Dedifferentiated amniotic fluid mesenchymal stem cell (primary cell): ENCODE data around the gene DAPP1.
A peak's percentile ranks its signal among the peaks of the same experiment; 100 is the strongest.
"Not testable (repeated sequence)": the region's sequence is repeated elsewhere in the genome, so short reads cannot be mapped to it uniquely, and the experiment has no call there.

Experiments used
- DNase-seq: peaks from one replicate; pipeline ENCODE4 v3.0.0-alpha.2; 2016; ENCODE audit errors: extremely low spot score

The DAPP1 gene

GRCh38 chr4:99824070-99824599 lies 7.5 kb downstream of the DAPP1 start:
- DNase-seq = no peak

GRCh38 chr4:99825272-99825671 lies 8.6 kb downstream of the DAPP1 start:
- DNase-seq = no peak

GRCh38 chr4:99826016-99826415 lies 9.4 kb downstream of the DAPP1 start:
- DNase-seq = no peak

GRCh38 chr4:99827454-99827853 lies 10.8 kb downstream of the DAPP1 start:
- no peak for DNase-seq

GRCh38 chr4:99827857-99828256 lies 11.2 kb downstream of the DAPP1 start:
- no peak for DNase-seq

- no peak for DNase-seq
Measured at GRCh38 chr4:99828477-99828876, 11.8 kb downstream of the DAPP1 start.

GRCh38 chr4:99830051-99830450 lies 13.4 kb downstream of the DAPP1 start:
- not testable (repeated sequence) for DNase-seq

GRCh38 chr4:99832321-99832720 lies 15.7 kb downstream of the DAPP1 start:
- peak; percentile 39 for DNase-seq

GRCh38 chr4:99832758-99833157 lies 16.1 kb downstream of the DAPP1 start:
- no peak for DNase-seq

GRCh38 chr4:99833756-99834155 lies 17.1 kb downstream of the DAPP1 start:
- no peak for DNase-seq

- DNase-seq = no peak
Measured at GRCh38 chr4:99834569-99834968, 17.9 kb downstream of the DAPP1 start.

- no peak for DNase-seq
Measured at GRCh38 chr4:99835942-99836341, 19.3 kb downstream of the DAPP1 start.

GRCh38 chr4:99838927-99839326 lies 22.3 kb downstream of the DAPP1 start:
- no peak for DNase-seq

GRCh38 chr4:99841129-99841528 lies 24.5 kb downstream of the DAPP1 start:
- no peak for DNase-seq

GRCh38 chr4:99843413-99843812 lies 26.8 kb downstream of the DAPP1 start:
- DNase-seq = no peak

GRCh38 chr4:99844048-99844447 lies 27.4 kb downstream of the DAPP1 start:
- no peak for DNase-seq

- no peak for DNase-seq
Measured at GRCh38 chr4:99845179-99845578, 28.6 kb downstream of the DAPP1 start.

- no peak for DNase-seq
Measured at GRCh38 chr4:99845708-99846469, 29.3 kb downstream of the DAPP1 start.

GRCh38 chr4:99846891-99847290 lies 30.3 kb downstream of the DAPP1 start:
- DNase-seq = no peak

- DNase-seq = no peak
Measured at GRCh38 chr4:99847362-99847976, 30.8 kb downstream of the DAPP1 start.

GRCh38 chr4:99848591-99849001 lies 32.0 kb downstream of the DAPP1 start:
- no peak for DNase-seq

- DNase-seq = no peak
Measured at GRCh38 chr4:99852199-99852749, 35.6 kb downstream of the DAPP1 start.

- DNase-seq = no peak
Measured at GRCh38 chr4:99853190-99853589, 36.6 kb downstream of the DAPP1 start.
